HG03064 (cell line): ENCODE results near the gene SUPT3H.

Experiments
- ATAC-seq: cut with Tn5 transposase; IDR thresholded peaks from one replicate; pipeline ENCODE4 v1.9.1; 2021; ENCODE audit warnings: low read depth; ENCODE audit not compliant: unreplicated experiment

The SUPT3H gene

DNA sequence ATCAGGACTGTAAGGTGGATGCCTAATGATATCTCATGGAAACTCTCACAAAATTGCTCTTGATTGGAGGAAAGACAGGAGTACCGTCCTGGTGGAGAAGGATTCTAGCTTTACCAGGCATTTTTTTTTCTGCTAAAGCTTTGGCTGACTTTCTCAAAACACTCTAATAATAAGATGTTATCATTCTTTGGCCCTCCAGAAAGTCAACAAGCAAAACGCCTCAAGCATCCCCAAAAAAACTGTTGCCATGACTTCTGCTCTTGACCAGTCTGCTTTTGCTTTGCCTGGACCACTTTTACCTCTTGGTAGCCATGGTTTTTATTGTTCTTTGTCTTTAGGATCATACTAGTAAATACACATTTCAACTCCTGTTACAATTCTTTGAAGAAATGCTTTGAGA is 105.1 kb downstream of the SUPT3H start:
- no peak for ATAC-seq

DNA sequence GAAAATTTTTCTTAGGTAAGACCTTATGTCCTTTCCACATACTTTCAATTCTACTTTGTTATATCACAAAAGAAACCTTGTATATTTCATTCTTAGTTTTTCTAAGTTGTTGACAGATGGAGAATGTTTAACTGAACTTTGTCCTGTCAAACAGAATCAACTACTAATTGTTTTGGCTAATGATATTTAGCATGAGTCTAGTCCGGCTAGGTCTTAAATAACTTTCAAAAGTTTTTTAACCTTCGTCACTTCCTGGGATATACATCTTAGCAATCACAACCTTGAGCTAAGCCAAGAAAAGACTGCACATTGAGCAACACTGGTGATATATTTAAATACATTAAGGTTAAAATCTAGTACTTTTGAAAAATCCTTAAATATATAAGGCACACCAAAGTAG is 112.5 kb downstream of the SUPT3H start:
- ATAC-seq, result no peak

GRCh38 chr6:45260696-45261095 is 117.0 kb downstream of the SUPT3H start:
- ATAC-seq, result no peak

GRCh38 chr6:45256697-45257695 is 120.7 kb downstream of the SUPT3H start:
- ATAC-seq, result no peak

GRCh38 chr6:45255434-45255833 is 122.3 kb downstream of the SUPT3H start:
- ATAC-seq, result no peak

DNA sequence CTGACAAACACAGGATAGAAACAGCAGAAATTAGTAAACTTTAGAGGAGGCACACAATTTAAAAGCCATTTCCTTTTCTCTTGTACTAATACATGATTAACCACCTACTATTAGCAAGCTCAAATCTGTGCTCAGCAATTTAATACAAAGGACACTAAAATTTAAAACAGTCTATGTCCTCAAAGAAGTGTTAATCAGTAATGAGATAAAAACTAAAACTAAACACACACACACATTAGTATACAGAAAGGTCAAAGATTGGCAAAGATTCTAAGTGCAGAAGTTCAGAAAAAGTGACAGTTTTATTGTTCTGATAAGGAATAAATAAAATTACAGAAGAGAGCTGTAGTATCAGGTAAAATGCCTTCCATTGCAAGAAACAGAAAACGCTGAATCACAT is 123.5 kb downstream of the SUPT3H start:
- no peak for ATAC-seq

DNA sequence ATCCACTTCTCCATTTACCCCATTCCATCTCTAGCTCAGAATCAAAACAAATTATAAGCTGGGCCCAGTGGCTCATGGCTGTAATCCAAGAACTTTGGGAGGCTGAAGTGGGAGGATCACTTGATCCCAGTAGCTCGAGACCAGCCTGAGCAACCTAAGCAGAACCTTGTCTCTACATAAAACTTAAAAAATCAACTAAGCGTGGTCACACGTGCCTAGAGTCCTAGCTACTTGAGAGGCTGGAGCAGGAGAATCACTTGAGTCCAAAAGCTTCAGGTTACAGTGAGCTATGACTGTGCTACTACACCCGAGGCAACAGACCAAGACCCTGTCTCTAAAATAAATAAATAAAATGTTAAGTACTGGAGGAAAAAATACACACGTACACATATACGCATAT is 124.3 kb downstream of the SUPT3H start:
- no peak for ATAC-seq

GRCh38 chr6:45231660-45232059 is 146.1 kb downstream of the SUPT3H start:
- ATAC-seq, result no peak

- no peak for ATAC-seq
Observed at GRCh38 chr6:45229416-45229815, 148.3 kb downstream of the SUPT3H start.

DNA sequence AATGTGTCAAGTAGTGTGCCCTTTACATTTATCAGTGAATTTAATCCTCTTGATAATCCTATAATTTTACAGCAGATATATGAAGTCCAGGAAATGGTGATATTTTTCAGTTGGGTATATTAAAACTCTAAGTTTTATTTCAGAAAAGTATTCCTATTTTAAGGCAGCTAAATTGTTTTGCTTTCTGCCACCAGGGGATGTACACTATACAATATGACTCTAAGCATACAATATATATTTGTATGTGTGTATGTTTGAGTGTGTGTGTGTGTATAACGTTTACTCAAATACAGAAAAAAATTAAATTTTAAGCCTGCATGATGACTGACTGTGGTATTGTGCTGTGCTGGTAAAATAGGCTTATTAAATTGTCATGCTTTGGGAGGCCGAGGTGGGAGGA is 151.7 kb downstream of the SUPT3H start:
- no peak for ATAC-seq

- ATAC-seq, result no peak
Observed at GRCh38 chr6:45222380-45222779, 155.4 kb downstream of the SUPT3H start.

DNA sequence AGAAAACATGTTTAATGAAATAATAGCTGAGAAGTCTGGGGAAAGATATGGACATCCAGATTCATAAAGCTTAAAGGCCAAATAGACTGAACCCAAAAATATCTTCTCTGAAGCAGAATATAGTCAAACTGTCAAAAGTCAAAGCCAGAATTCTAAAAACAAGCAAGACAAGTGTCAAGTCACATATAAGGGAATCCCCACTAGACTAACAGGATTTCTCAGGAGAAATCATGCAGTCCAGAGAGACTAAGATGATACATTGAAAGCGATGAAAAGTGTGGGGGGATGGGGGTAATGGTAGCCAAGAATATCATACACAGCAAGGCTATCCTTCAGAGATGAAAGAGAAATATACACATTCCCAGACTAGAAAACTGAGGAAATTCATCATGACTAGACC is 162.0 kb downstream of the SUPT3H start:
- ATAC-seq, result no peak

- ATAC-seq, result no peak
Observed at GRCh38 chr6:45212976-45213375, 164.8 kb downstream of the SUPT3H start.

GRCh38 chr6:45209762-45210161 is 168.0 kb downstream of the SUPT3H start:
- ATAC-seq, result no peak

GRCh38 chr6:45206793-45207492 is 170.8 kb downstream of the SUPT3H start:
- no peak for ATAC-seq

DNA sequence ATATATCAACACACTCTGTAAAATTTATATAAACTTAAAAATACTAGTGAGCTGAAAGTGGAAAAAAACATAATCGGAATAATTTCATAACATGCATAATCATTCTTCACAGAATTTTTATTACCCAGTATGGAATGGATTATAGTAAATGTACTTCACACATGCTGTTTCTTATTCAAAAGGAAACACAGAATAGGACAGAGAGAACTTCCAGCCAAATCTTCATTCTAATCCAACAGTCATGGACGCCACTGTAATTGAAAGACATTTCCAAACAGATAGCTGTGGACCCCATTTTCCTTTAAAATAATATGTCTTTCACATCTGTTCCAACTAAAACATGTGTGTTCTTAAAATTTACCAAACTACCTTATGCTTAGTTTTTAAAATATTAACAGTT is 176.2 kb downstream of the SUPT3H start:
- ATAC-seq, result no peak

- ATAC-seq, result no peak
Observed at GRCh38 chr6:45200510-45200909, 177.2 kb downstream of the SUPT3H start.

DNA sequence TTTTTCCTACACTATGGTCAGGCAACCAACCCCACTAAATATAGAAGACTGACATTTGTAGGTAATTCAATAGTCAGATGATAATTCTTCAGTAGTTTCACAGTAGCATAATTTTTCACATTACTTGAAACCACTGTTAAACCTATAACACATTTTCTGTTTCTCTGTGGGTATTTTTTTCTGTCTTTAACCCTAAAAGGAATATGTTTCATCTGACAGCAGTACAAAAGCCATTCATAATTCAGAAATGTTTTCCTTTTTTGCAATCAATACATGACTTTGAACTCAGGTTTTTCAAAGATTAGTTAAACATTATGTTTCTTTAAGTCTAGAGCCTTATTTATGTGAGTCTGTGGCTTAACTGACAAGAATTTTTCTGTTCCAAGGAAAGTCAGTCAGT is 178.2 kb downstream of the SUPT3H start:
- ATAC-seq, result no peak

GRCh38 chr6:45196121-45196520 is 181.6 kb downstream of the SUPT3H start:
- ATAC-seq, result no peak

DNA sequence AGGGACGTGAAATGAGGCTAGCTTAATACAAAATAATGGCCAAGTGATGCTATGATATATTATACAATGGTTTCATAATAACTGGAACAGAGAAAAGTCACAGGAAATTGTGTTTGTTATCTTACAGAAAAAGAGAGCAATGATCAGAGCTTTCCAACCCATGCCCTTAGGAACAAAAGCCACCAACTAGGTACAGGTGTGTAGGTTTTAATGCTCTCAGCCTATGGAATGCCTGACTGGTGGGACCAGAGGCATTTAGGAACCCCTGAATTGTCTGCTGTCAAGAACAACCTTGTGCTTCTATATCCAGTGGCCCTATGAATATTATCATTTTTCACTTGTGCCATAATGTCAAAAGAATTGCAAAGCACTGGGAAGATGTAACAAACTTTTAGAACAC is 182.6 kb downstream of the SUPT3H start:
- ATAC-seq, result no peak

DNA sequence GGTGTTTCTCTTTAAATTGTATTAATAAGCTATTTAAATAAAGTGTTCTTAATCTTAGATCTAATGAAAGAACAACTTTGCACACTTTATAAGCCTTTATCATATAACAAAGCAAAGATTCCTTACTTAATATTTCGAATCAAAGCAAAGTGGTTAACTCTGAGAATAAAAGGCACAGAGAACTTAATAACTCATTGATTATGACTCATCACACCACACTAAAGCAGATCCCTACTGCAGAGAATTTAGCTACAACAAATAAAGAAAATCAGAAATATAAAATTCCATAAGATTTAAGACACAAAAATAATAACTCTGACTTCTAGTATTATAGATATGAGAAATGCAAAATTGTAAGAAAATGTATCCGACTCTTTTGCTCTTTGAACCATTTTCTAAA is 185.2 kb downstream of the SUPT3H start:
- ATAC-seq, result no peak

GRCh38 chr6:45191414-45191813 is 186.3 kb downstream of the SUPT3H start:
- ATAC-seq, result no peak
